BE2C (cell line): ENCODE data around the gene LTA4H.

Experiments used
- DNase-seq: peaks from one replicate; pipeline ENCODE4 v3.0.0-alpha.2; 2020
- H3K27me3 ChIP-seq: fragments of 250-450 bp; sonication (Bioruptor Pico); 2 replicates; pipeline ENCODE4 v1.5.1; 2020; ENCODE audit warnings: mild to moderate bottlenecking
- H3K36me3 ChIP-seq: fragments of 250-450 bp; sonication (Bioruptor Pico); 2 replicates; pipeline ENCODE4 v1.5.1; 2020; ENCODE audit warnings: mild to moderate bottlenecking
- H3K4me1 ChIP-seq: fragments of 250-450 bp; sonication (Bioruptor Pico); 2 replicates; pipeline ENCODE4 v1.5.1; 2020
- H3K4me3 ChIP-seq: 2 replicates; pipeline ENCODE4 v1.5.1; 2011; ENCODE audit warnings: low read depth, low read length
- H3K9me3 ChIP-seq: fragments of 250-450 bp; sonication (Bioruptor Pico); 2 replicates; pipeline ENCODE4 v1.5.1; 2020
- CTCF ChIP-seq: IDR thresholded peaks from 2 replicates; pipeline ENCODE4 v1.5.1; 2012; ENCODE audit warnings: mild to moderate bottlenecking, low read depth, low read length

LTA4H gene

GRCh38 chr12:95967301-95967700 is 68.1 kb downstream of the LTA4H start:
- no peaks in the 10 kb centered on the region for H3K36me3 ChIP-seq
- TF ChIP-seq CTCF, result no peak
- H3K9me3 ChIP-seq, result no peaks in the 10 kb centered on the region
- no peaks in the 10 kb centered on the region for H3K4me1 ChIP-seq
- H3K4me3 ChIP-seq, result no peak overlapping the region
- no peak for DNase-seq
- H3K27me3 ChIP-seq, result no peaks in the 10 kb centered on the region

- no peak for TF ChIP-seq CTCF
- no peaks in the 10 kb centered on the region for H3K36me3 ChIP-seq
- no peaks in the 10 kb centered on the region for H3K9me3 ChIP-seq
- no peaks in the 10 kb centered on the region for H3K4me1 ChIP-seq
- DNase-seq, result no peak
- H3K4me3 ChIP-seq, result no peak overlapping the region
- H3K27me3 ChIP-seq, result no peaks in the 10 kb centered on the region
Observed at GRCh38 chr12:95966287-95966870, 69.0 kb downstream of the LTA4H start.

GRCh38 chr12:95963096-95963495 is 72.3 kb downstream of the LTA4H start:
- Histone ChIP-seq H3K36me3 (no peaks in the 10 kb centered on the region), H3K4me3 (no peak overlapping the region), H3K9me3 (no peaks in the 10 kb centered on the region), H3K27me3 (no peaks in the 10 kb centered on the region), H3K4me1 (no peaks in the 10 kb centered on the region)
- no peak for DNase-seq
- TF ChIP-seq CTCF, result peak; percentile 33

GRCh38 chr12:95962222-95962621 is 73.2 kb downstream of the LTA4H start:
- no peak for DNase-seq
- Histone ChIP-seq H3K4me3 (no peak overlapping the region), H3K27me3 (no peaks in the 10 kb centered on the region), H3K36me3 (no peaks in the 10 kb centered on the region), H3K9me3 (no peaks in the 10 kb centered on the region), H3K4me1 (no peaks in the 10 kb centered on the region)
- TF ChIP-seq CTCF, result no peak

GRCh38 chr12:95960241-95960640 is 75.1 kb downstream of the LTA4H start:
- Histone ChIP-seq H3K36me3 (no peaks in the 10 kb centered on the region), H3K4me3 (no peak overlapping the region), H3K4me1 (no peaks in the 10 kb centered on the region), H3K9me3 (no peaks in the 10 kb centered on the region), H3K27me3 (no peaks in the 10 kb centered on the region)
- no peak for DNase-seq
- no peak for TF ChIP-seq CTCF

GRCh38 chr12:95959107-95959506 is 76.3 kb downstream of the LTA4H start:
- no peak for TF ChIP-seq CTCF
- no peaks in the 10 kb centered on the region for H3K9me3 ChIP-seq
- DNase-seq, result no peak
- no peaks in the 10 kb centered on the region for H3K36me3 ChIP-seq
- no peak overlapping the region for H3K4me3 ChIP-seq
- H3K4me1 ChIP-seq, result no peaks in the 10 kb centered on the region
- no peaks in the 10 kb centered on the region for H3K27me3 ChIP-seq
